Measurements from ENCODE around the gene ETS2.
A peak's percentile ranks its signal among the peaks of the same experiment; 100 is the strongest.

Gene ETS2

DNA sequence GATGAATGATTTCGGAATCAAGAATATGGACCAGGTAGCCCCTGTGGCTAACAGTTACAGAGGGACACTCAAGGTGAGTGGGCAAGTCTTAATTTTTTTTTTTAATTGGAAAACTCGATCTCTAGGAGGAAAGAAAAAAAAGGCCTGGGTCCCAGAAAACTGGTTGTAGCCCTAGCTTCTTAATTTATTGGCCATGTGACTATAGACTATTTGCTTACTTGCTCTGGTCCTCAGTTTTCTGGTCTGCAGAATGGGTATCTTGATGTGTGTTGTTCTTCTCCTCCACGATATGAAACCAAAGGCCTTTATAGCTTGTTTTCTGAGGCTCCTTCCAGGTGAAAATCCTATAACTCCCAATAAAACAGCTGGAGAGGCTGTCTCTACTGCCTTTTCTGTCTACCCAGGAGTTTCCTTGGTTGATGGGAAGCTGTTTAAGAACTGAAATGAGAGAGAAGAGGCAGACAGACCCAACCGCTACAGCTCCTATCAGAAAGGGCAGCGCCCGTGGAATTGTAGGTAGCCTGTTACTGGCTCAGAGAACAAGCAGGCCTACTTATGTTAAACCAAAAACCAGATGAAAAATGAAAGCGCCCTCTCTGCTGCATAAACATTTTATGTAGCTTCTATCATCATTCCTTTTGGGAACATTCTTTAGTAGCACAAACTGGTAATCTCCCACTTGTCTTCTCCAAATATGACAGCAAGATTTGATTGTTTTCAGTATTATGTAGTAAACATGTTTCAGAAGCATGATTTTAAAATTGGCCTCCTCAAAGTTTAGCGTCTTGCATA, 4.5 kb downstream of the ETS2 start:
- H3K4me3 ChIP-seq (ENCODE audit: low read length): peak overlapping the region; percentile 99
- no peak for TF ChIP-seq CTCF (IDR thresholded peaks at IDR 0.05; ENCODE audit: insufficient read depth, low read depth, low read length, missing control alignments)
- no peak for DNase-seq (ENCODE audit: low read depth)

GRCh38 chr21:38810826-38811164, 5.1 kb downstream of the ETS2 start:
- TF ChIP-seq CTCF (IDR thresholded peaks at IDR 0.05; ENCODE audit: insufficient read depth, low read depth, low read length, missing control alignments): no peak
- peak overlapping the region; percentile 99 for H3K4me3 ChIP-seq (ENCODE audit: low read length)
- DNase-seq (ENCODE audit: low read depth): no peak

GRCh38 chr21:38811257-38811656, 5.5 kb downstream of the ETS2 start:
- no peak for TF ChIP-seq CTCF (IDR thresholded peaks at IDR 0.05; ENCODE audit: insufficient read depth, low read depth, low read length, missing control alignments)
- peak; percentile 96 for DNase-seq (ENCODE audit: low read depth)
- H3K4me3 ChIP-seq (ENCODE audit: low read length): peak overlapping the region; percentile 99

GRCh38 chr21:38813143-38813542, 7.4 kb downstream of the ETS2 start:
- H3K4me3 ChIP-seq (ENCODE audit: low read length): no peak overlapping the region
- TF ChIP-seq CTCF (IDR thresholded peaks at IDR 0.05; ENCODE audit: insufficient read depth, low read depth, low read length, missing control alignments): no peak
- no peak for DNase-seq (ENCODE audit: low read depth)

GRCh38 chr21:38813547-38813946, 7.8 kb downstream of the ETS2 start:
- no peak for DNase-seq (ENCODE audit: low read depth)
- no peak overlapping the region for H3K4me3 ChIP-seq (ENCODE audit: low read length)
- no peak for TF ChIP-seq CTCF (IDR thresholded peaks at IDR 0.05; ENCODE audit: insufficient read depth, low read depth, low read length, missing control alignments)

DNA sequence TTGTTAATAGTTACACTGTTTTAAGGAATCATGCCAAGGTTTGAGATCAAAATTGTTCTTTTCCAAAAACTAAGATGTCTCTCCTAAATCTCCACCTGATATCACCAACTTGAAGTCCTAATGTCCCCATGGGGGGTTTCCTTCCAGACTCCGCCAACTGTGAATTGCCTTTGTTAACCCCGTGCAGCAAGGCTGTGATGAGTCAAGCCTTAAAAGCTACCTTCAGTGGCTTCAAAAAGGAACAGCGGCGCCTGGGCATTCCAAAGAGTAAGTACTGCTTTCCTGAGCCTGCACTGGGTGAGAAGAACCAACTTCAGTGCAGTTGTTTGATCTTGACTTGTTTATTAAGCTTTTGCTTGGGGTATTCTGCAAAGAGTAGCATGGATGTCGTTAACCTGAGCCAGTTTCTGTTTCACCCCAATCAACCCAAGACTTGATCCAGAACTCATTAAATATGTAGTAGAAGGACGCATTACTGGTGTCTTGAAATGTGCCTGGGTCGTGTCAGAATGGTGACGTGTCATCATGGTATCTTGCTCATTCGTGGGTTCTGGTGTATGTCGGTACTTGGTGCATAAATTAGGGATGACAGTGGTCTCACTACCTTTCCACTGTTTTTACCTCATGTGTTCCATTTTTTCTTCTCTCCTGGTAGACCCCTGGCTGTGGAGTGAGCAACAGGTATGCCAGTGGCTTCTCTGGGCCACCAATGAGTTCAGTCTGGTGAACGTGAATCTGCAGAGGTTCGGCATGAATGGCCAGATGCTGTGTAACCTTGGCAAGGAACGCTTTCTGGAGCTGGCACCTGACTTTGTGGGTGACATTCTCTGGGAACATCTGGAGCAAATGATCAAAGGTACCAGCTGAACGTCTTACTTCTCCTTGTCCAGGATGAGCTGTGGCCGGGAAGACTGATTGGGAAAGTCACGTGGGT, 8.7 kb downstream of the ETS2 start:
- no peak overlapping the region for H3K4me3 ChIP-seq (ENCODE audit: low read length)
- no peak for DNase-seq (ENCODE audit: low read depth)
- no peak for TF ChIP-seq CTCF (IDR thresholded peaks at IDR 0.05; ENCODE audit: insufficient read depth, low read depth, low read length, missing control alignments)

All from epithelial cell of esophagus (primary cell).